Erythroblast (primary cell): ENCODE measurements around the gene CKS1B.

Experiments
- GATA1 ChIP-seq: IDR thresholded peaks from 2 replicates; pipeline ENCODE4 v1.6.1; 2011; ENCODE audit warnings: low read depth, mild to moderate bottlenecking, control low read depth, low read length, moderate library complexity
- POLR2A ChIP-seq: IDR thresholded peaks from 2 replicates; pipeline ENCODE4 v1.6.1; 2011; ENCODE audit warnings: mild to moderate bottlenecking, low read length

DNA sequence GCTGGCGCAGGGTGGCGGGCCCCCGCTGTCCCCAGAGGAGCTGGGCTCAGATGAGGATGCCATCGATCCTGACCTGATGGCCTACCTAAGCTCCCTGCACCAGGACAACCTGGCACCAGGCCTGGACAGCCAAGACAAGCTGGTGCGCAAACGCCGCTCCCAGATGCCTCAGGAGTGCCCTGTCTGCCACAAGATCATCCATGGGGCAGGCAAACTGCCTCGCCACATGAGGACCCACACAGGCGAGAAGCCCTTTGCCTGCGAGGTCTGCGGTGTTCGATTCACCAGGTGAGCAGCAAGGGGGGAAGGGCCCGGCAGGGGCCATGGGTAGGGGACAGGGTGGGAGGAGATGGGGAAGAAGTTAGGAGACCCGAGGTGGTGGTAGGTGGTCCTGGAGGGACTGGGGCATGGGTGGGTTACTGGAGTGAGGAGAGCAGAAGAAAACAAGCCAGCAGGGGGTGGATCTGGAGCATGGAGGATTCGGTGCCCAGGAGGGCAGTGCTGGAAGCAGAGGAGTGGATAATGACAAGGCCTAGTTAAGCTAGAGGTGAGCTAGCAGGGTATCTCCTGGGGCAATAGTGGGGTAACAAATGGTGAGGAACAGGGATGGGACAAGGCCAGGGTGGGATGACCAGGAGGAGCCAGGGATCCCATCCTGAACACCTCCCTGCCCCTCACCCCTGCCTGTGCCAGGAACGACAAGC lies 41.2 kb downstream of the CKS1B start:
- TF ChIP-seq POLR2A (peak; percentile 14), GATA1 (no peak)
